Stomach (tissue), 9 donors: Measurements from ENCODE around the gene ADORA2B. TPM values are rescaled to one million over a fixed set of nuclear protein-coding genes. Genes with fewer than 3 reads are reported as not detected.
"Not testable (repeated sequence)": the region's sequence is repeated elsewhere in the genome, so short reads cannot be mapped to it uniquely, and the experiment has no call there.

Source experiments
- DNase-seq, 2 donors: peaks; one replicate each; pipeline versions ENCODE4 v3.0.0 to v3.0.0-alpha.2; 2013 to 2019
- H3K27ac ChIP-seq, 5 donors: fragments of 200-600 bp in 4 of 5; sonication (generic) in 4 of 5; one replicate each; pipeline ENCODE4 v1.5.1; 2013 to 2019; ENCODE audit warnings: mild to moderate bottlenecking in 1 of 5, moderate library complexity in 1 of 5
- H3K27me3 ChIP-seq, 3 donors: fragments of 200-600 bp; sonication (generic); one replicate each; pipeline ENCODE4 v1.5.1; 2017 to 2019; ENCODE audit warnings: mixed run types in 1 of 3
- H3K36me3 ChIP-seq, 4 donors: fragments of 200-600 bp; sonication (generic); 1 replicate in 3 of 4; 2 replicates in 1 of 4; pipeline ENCODE4 v1.5.1; 2016 to 2019
- H3K4me1 ChIP-seq, 4 donors: fragments of 200-600 bp; sonication (generic); one replicate each; pipeline ENCODE4 v1.5.1; 2016 to 2019
- H3K4me3 ChIP-seq, 4 donors: fragments of 200-600 bp; sonication (generic) in 3 of 4; one replicate each; pipeline ENCODE4 v1.5.1; 2016 to 2019; ENCODE audit warnings: mild to moderate bottlenecking in 1 of 4
- H3K9me3 ChIP-seq, 4 donors: fragments of 200-600 bp; sonication (generic); one replicate each; pipeline ENCODE4 v1.5.1; 2016 to 2019
- EP300 ChIP-seq: sonication (generic); formaldehyde crosslinking; IDR thresholded peaks from one replicate; pipeline ENCODE4 v1.6.1; 2017; ENCODE audit warnings: antibody characterized with exemption
- POLR2A ChIP-seq, 4 donors: fragments of 450-650 bp; IDR thresholded peaks; one replicate each; pipeline ENCODE4 v1.6.1; 2016; ENCODE audit warnings: antibody characterized with exemption in 4 of 4, control low read depth in 2 of 4, mild to moderate bottlenecking in 1 of 4, moderate library complexity in 1 of 4
- POLR2AphosphoS5 ChIP-seq, 3 donors: sonication (generic); formaldehyde crosslinking; IDR thresholded peaks; one replicate each; pipeline ENCODE4 v1.6.1; 2016; ENCODE audit warnings: antibody characterized with exemption in 3 of 3
- WGBS, 5 donors: extraction: QIAGEN DNeasy Blood & Tissue Kit in 3 of 5; methylation state at CpG; one replicate each; pipeline versions ENCODE4 v1.1.5 to v1.1.7; 2013 to 2018; 5-methylcytosine and 5-hydroxymethylcytosine counted together
- intact Hi-C: fragments of 100-400 bp; cut with DNase I; formaldehyde crosslinking; loops from one replicate; pipeline ENCODE4 v1.15.1; 2023; ENCODE audit warnings: low total_unique reads
- polyA plus RNA-seq, 3 donors: library from polyadenylated mRNA; stranded (reverse); fragments of 200-250 nt; gene quantifications; one replicate each; pipeline ENCODE4 v1.2.3, GENCODE V29; 2013
- total RNA-seq, 5 donors: library from RNA; depleted of rRNA; stranded (reverse); fragments of >200 nt; gene quantifications; one replicate each; pipeline versions ENCODE4 v1.1.0 to v1.2.3, GENCODE V29; 2014 to 2016
- TF ChIP-seq, protein P1 (sequence below), 7 experiments: fragments of 450-650 bp in 4 of 7; fragments of 200-600 bp in 3 of 7; sonication (generic) in 3 of 7; IDR thresholded peaks; one replicate each; pipeline ENCODE4 v1.5.1; 2016 to 2019; ENCODE audit warnings: antibody characterized with exemption in 7 of 7, control low read depth in 2 of 7, mild to moderate bottlenecking in 1 of 7
- donor health status: healthy with polysubstance abuse.
- donor health status: Bipolar disorder and iron deficiency.
- donor health status: healthy.

The ADORA2B gene
- total and polyA plus RNA-seq, 8 donors: 0.25 to 18.8 (median 2.1) TPM; not detected in 2

DNA sequence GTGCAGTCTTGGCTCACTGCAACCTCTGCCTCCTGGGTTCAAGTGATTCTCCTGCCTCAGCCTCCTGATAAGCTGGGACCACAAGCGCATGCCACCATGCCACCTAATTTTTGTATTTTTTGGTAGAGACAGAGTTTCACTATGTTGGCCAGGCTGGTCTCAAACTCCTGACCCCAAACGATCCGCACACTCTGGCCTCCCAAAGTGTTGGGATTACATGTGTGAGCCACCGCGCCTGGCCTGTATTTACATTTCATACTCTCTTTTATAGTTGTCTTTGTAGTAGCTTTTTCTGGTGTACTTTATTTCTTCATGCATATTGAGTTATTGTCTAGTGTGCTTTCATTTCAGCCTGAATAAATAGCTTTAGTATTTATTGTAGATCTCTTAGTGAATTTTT is 10.1 kb upstream of the ADORA2B start:
- no peaks in the 10 kb centered on the region for H3K36me3 ChIP-seq
- H3K27ac ChIP-seq: no peak overlapping the region
- no peaks in the 10 kb centered on the region for H3K27me3 ChIP-seq
- no peak overlapping the region for H3K4me3 ChIP-seq
- H3K9me3 ChIP-seq: no peaks in the 10 kb centered on the region
- no peak for DNase-seq
- TF ChIP-seq EP300 (no peak), POLR2A (IDR thresholded peaks at IDR 0.05) (no peak), POLR2AphosphoS5 (IDR thresholded peaks at IDR 0.05) (no peak)
- TF ChIP-seq, protein P1, sequence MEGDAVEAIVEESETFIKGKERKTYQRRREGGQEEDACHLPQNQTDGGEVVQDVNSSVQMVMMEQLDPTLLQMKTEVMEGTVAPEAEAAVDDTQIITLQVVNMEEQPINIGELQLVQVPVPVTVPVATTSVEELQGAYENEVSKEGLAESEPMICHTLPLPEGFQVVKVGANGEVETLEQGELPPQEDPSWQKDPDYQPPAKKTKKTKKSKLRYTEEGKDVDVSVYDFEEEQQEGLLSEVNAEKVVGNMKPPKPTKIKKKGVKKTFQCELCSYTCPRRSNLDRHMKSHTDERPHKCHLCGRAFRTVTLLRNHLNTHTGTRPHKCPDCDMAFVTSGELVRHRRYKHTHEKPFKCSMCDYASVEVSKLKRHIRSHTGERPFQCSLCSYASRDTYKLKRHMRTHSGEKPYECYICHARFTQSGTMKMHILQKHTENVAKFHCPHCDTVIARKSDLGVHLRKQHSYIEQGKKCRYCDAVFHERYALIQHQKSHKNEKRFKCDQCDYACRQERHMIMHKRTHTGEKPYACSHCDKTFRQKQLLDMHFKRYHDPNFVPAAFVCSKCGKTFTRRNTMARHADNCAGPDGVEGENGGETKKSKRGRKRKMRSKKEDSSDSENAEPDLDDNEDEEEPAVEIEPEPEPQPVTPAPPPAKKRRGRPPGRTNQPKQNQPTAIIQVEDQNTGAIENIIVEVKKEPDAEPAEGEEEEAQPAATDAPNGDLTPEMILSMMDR (IDR thresholded peaks at IDR 0.05): no peak
- no peaks in the 10 kb centered on the region for H3K4me1 ChIP-seq
- 92 to 96% (median 95%) methylated on average over 5 of the region's 5 CpGs for WGBS, 5 donors
- intact Hi-C loops: no loop called here

DNA sequence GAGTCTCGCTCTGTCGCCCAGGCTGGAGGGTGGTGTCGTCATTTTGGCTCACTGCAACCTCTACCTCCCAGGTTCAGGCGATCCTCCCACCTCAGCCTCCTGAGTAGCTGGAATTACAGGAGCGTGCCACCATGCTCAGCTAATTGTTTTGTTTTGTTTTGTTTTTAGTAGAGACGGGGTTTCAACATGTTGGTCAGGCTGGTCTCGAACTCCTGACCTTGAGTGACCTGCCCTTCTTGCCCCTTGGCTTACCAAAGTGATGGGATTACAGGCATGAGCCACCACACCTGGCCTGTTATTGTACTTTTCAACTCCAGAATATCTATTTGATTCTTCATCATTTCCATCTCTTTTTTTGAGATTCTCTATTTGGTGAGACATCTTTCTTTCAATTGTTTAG is 9.0 kb upstream of the ADORA2B start:
- H3K4me3 ChIP-seq: no peak overlapping the region
- no peaks in the 10 kb centered on the region for H3K9me3 ChIP-seq
- H3K27me3 ChIP-seq: no peaks in the 10 kb centered on the region
- TF ChIP-seq EP300 (no peak), POLR2A (IDR thresholded peaks at IDR 0.05) (no peak)
- TF ChIP-seq, protein P1 (IDR thresholded peaks at IDR 0.05): no peak
- no peaks in the 10 kb centered on the region for H3K4me1 ChIP-seq
- H3K36me3 ChIP-seq: no peaks in the 10 kb centered on the region
- no peak overlapping the region for H3K27ac ChIP-seq
- 90 to 97% (median 94%) methylated on average over 7 of the region's 7 CpGs for WGBS, 5 donors
- no peak for DNase-seq
- intact Hi-C loops: no loop called here

DNA sequence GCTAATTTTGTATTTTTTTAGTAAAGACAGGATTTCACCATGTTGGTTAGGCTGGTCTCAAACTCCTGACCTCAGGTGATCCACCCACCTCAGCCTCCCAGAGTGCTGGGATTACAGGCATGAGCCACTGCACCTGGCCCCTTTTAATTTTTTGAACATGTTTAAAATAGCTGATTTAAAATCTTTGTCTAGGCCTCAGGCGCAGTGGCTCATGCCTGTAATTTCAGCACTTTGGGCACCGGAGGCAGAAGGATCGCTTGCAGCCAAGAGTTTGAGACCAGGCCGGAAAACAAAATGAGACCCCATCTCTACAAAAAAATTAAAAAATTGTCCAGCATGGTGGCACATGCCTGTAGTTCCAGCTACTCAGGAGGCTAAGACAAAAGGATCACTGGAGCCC is 8.4 kb upstream of the ADORA2B start:
- H3K27ac ChIP-seq, H3K4me3 ChIP-seq, H3K36me3 ChIP-seq, H3K27me3 ChIP-seq, H3K9me3 ChIP-seq, H3K4me1 ChIP-seq, DNase-seq, intact Hi-C loops: not testable (repeated sequence)
- WGBS, 5 donors: 97 to 99% (median 98%) methylated on average over 4 of the region's 4 CpGs

DNA sequence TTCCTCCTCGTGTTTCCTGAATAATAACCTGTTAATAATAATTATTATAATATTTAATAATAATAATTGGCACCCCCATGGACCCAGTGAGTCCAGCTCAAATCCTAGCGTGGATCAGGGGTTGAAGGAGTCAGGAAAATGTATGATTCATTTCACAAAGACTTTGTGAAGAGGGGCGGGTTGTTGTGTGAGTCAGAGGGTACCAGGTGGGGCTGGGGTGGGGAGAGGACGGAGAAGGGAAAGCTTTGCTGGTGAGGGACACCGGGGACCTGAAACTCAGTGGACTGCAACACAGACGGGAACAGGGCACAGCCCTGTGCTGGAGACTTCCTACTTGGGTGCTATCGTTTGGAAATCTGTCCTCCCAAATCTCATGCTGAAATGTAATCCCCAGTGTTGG is 3.1 kb upstream of the ADORA2B start:
- peaks cover 23 to 29% (median 24%) of the 10 kb centered on the region in 4 donors for H3K4me1 ChIP-seq
- WGBS, 5 donors: 77 to 86% (median 81%) methylated on average over 7 of the region's 7 CpGs
- no peak for DNase-seq
- no peak overlapping the region for H3K4me3 ChIP-seq
- intact Hi-C loops: no loop called here
- no peak for TF ChIP-seq EP300
- no peaks in the 10 kb centered on the region for H3K9me3 ChIP-seq
- no peak overlapping the region for H3K27ac ChIP-seq
- no peaks in the 10 kb centered on the region for H3K36me3 ChIP-seq
- H3K27me3 ChIP-seq: peaks cover 0 to 36% (median 22%) of the 10 kb centered on the region in 3 donors

DNA sequence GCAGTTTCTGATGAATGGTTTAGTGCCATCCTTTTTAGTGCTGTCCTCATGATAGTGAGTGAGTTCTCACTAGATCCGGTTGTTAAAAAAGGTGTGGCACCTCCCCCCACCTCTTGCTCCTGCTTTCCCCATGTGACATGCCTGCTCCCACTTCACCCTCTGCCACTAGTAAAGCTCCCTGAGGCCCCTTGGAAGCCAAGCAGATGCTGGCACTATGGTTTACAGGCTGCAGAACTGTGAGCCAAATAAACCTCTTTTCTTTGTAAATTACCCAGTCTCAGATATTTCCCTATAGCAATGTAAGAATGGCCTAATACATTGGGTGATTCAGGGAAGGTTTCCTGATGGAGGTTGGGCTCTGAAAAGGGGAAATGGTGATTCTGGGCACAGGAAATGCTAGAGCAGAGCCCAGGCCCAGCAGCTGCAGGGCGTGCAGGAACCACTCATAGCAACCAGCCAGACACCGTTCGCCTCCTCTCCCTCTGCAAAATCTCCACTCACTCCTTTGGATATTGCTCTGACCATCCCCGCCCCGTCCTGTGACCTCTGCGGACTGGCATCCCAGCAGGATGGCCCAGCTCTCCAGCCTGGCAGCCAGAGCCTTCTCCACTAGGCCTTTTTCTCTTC is 2.6 kb upstream of the ADORA2B start:
- DNase-seq: no peak
- intact Hi-C loops: no loop called here
- H3K9me3 ChIP-seq: no peaks in the 10 kb centered on the region
- no peaks in the 10 kb centered on the region for H3K36me3 ChIP-seq
- H3K4me3 ChIP-seq: no peak overlapping the region
- H3K27ac ChIP-seq: no peak overlapping the region
- H3K27me3 ChIP-seq: peaks cover 0 to 36% (median 22%) of the 10 kb centered on the region in 3 donors
- 84 to 94% (median 89%) methylated on average over 7 of the region's 7 CpGs for WGBS, 5 donors
- TF ChIP-seq POLR2AphosphoS5 (IDR thresholded peaks at IDR 0.05) (no peak), POLR2A (IDR thresholded peaks at IDR 0.05) (no peak), EP300 (no peak)
- TF ChIP-seq, protein P1 (IDR thresholded peaks at IDR 0.05): no peak
- peaks cover 23 to 35% (median 24%) of the 10 kb centered on the region in 4 donors for H3K4me1 ChIP-seq
